HepG2 (cell line): ENCODE data around the gene PLK5.

Experiments used
- ZBTB3 ChIP-seq: sonication (generic); formaldehyde crosslinking; IDR thresholded peaks from 2 replicates; pipeline ENCODE4 v1.4.0; 2020; ENCODE audit warnings: low read depth, mild to moderate bottlenecking, moderate library complexity, missing genetic modification reagents, borderline replicate concordance
- ZNF354B ChIP-seq: sonication (generic); formaldehyde crosslinking; IDR thresholded peaks from 2 replicates; pipeline ENCODE4 v1.8.0; 2022; ENCODE audit warnings: mild to moderate bottlenecking, missing genetic modification reagents

- TF ChIP-seq ZBTB3 (CRISPR knock-in tag) (no peak), ZNF354B (CRISPR knock-in tag) (no peak)
Observed at GRCh38 chr19:1560286-1560882, 36.5 kb downstream of the PLK5 start.
